ENCODE measurements around the gene KL. TPM values are rescaled to one million over a fixed set of nuclear protein-coding genes. Genes with fewer than 3 reads are reported as not detected.

Gene KL
- total and polyA plus RNA-seq, 2 of the 8 experiments (the other 6 are each of a cell fraction or from before 2014, with no cell fraction given) = 0.02 TPM; not detected in 1

- ChIA-PET CTCF (ENCODE audit: partially characterized antibody) (no interaction called here), POLR2A (ENCODE audit: partially characterized antibody) (no interaction called here)
- Histone ChIP-seq H2BK15ac (ENCODE audit: low read length) (no peak overlapping the region), H2AK5ac (ENCODE audit: low read depth, low read length) (no peak overlapping the region), H3K23ac (ENCODE audit: insufficient read length) (no peak overlapping the region), H3K36me3 (ENCODE audit: control insufficient read depth in 2 of 4, insufficient read depth in 4 of 4, low read length in 3 of 4) (no peaks in the 10 kb centered on the region), H4K91ac (replicated peaks; ENCODE audit: insufficient read length, low read length) (no peak overlapping the region), H2BK120ac (replicated peaks; ENCODE audit: low read depth, low read length) (no peak overlapping the region), H3K27ac (ENCODE audit: low read depth, low read length) (no peak overlapping the region), H4K8ac (ENCODE audit: extremely low read depth, insufficient read depth, low read length) (no peak overlapping the region), H4K5ac (ENCODE audit: insufficient read length, low read depth, low read length) (no peak overlapping the region), H3K23me2 (ENCODE audit: low read depth, low read length) (no peaks in the 10 kb centered on the region), H3K79me2 (ENCODE audit: control insufficient read depth in 1 of 2, insufficient read depth in 2 of 2, low read length in 2 of 2) (no peaks in the 10 kb centered on the region; a peak in 1 of 4 replicates), H3K56ac (replicated peaks; ENCODE audit: insufficient read length, low read depth, low read length) (no peak overlapping the region), H4K20me1 (replicated peaks in 1 of 2; ENCODE audit: control insufficient read depth in 1 of 2, insufficient read depth in 2 of 2, low read length in 2 of 2) (no peaks in the 10 kb centered on the region), H3K9ac (replicated peaks in 1 of 4; ENCODE audit: extremely low read depth in 1 of 4, low read depth in 3 of 4, low read length in 3 of 4) (no peak overlapping the region), H2AFZ (ENCODE audit: low read length) (no peak overlapping the region), H3K79me1 (ENCODE audit: low read depth, low read length) (no peaks in the 10 kb centered on the region), H3K4ac (replicated peaks; ENCODE audit: insufficient read length, low read depth, low read length) (no peak overlapping the region), H3K4me2 (ENCODE audit: insufficient read depth in 1 of 2, low read depth in 2 of 2, low read length in 2 of 2) (no peak overlapping the region), H2BK5ac (ENCODE audit: low read depth, low read length) (no peak overlapping the region), H2BK20ac (ENCODE audit: low read length) (no peak overlapping the region), H3K4me1 (replicated peaks in 1 of 4; ENCODE audit: control insufficient read depth in 3 of 4, insufficient read depth in 4 of 4, low read length in 3 of 4) (peaks cover 0 to 2% (median 0%) of the 10 kb centered on the region in 4 experiments; a peak in 1 of 7 replicates), H3K18ac (ENCODE audit: extremely low read depth, low read length) (no peak overlapping the region), H3K4me3 (ENCODE audit: extremely low read depth in 1 of 4, insufficient read depth in 2 of 4, low read depth in 3 of 4, low read length in 4 of 4) (no peak overlapping the region), H2BK12ac (ENCODE audit: low read depth, low read length) (no peak overlapping the region), H3K14ac (ENCODE audit: insufficient read length) (no peak overlapping the region), H3K9me3 (ENCODE audit: insufficient read depth in 2 of 2, low read depth in 1 of 2, low read length in 1 of 2) (no peaks in the 10 kb centered on the region), H3K27me3 (replicated peaks in 1 of 4; ENCODE audit: control insufficient read depth in 3 of 4, extremely low read depth in 1 of 4, insufficient read depth in 3 of 4, low read length in 3 of 4) (no peaks in the 10 kb centered on the region)
- TF ChIP-seq PHF8 (conservative IDR thresholded peaks at IDR 0.05; ENCODE audit: low read depth, low read length) (no peak), SIRT6 (IDR thresholded peaks at IDR 0.05; ENCODE audit: low read length) (no peak), USF2 (IDR thresholded peaks at IDR 0.05; ENCODE audit: low read length) (no peak), POLR2A (IDR thresholded peaks at IDR 0.05; ENCODE audit: control extremely low read depth in 1 of 2, low read depth in 2 of 2, low read length in 2 of 2) (no peak), POLR2AphosphoS5 (IDR thresholded peaks at IDR 0.05; ENCODE audit: low read depth, low read length) (no peak), SP2 (IDR thresholded peaks at IDR 0.05; ENCODE audit: low read length) (no peak), HDAC2 (IDR thresholded peaks at IDR 0.05; ENCODE audit: borderline replicate concordance in 1 of 2, low read depth in 2 of 2, low read length in 2 of 2) (no peak), CTBP2 (IDR thresholded peaks at IDR 0.05; ENCODE audit: borderline replicate concordance, insufficient read depth, insufficient read length, low read length) (no peak), BACH1 (IDR thresholded peaks at IDR 0.05; ENCODE audit: low read length) (no peak), KDM4A (IDR thresholded peaks at IDR 0.05; ENCODE audit: low read depth, low read length, severe bottlenecking) (no peak)
- WGBS, 2 experiments (ENCODE audit: extremely low coverage in 1 of 2, insufficient coverage in 1 of 2, insufficient read length in 1 of 2, insufficient replicate concordance in 2 of 2, low coverage in 1 of 2, low lambda C conversion rate in 2 of 2, missing lambda C conversion rate in 1 of 2) = 87% methylated on average over 7 of the region's 7 CpGs; no CpG with 5 or more reads in 1 of the 2 experiments
- no peak for DNase-seq (ENCODE audit: low read depth in 1 of 2, low spot score in 2 of 2)
- no peak for FAIRE-seq
These were observed 90.6 kb downstream of the KL start for GRCh38 chr13:33106656-33107360.
